Measurements from ENCODE around the gene EIF5B. TPM values are rescaled to one million over a fixed set of nuclear protein-coding genes. Genes with fewer than 3 reads are reported as not detected.

Gene EIF5B
- total RNA-seq, 1 donor from 2014 or later: 12.7 TPM

GRCh38 chr2:99404797-99405669 is 67.8 kb downstream of the EIF5B start:
- DNase-seq (ENCODE audit: low read depth in 2 of 2): no peak

GRCh38 chr2:99406137-99406536 is 68.9 kb downstream of the EIF5B start:
- DNase-seq (ENCODE audit: low read depth in 2 of 2): no peak

GRCh38 chr2:99410276-99410675 is 73.1 kb downstream of the EIF5B start:
- DNase-seq (ENCODE audit: low read depth in 2 of 2): no peak

- DNase-seq (ENCODE audit: low read depth in 2 of 2): no peak
Observed at GRCh38 chr2:99414566-99414965, 77.4 kb downstream of the EIF5B start.

GRCh38 chr2:99417396-99417795 is 80.2 kb downstream of the EIF5B start:
- no peak for DNase-seq (ENCODE audit: low read depth in 2 of 2)

- DNase-seq (ENCODE audit: low read depth in 2 of 2): no peak
Observed at GRCh38 chr2:99420031-99420430, 82.8 kb downstream of the EIF5B start.

- peak in 1 of 2 donors; percentile 54 for DNase-seq (ENCODE audit: low read depth in 2 of 2)
Observed at GRCh38 chr2:99420751-99421299, 83.6 kb downstream of the EIF5B start.

GRCh38 chr2:99421469-99421868 is 84.3 kb downstream of the EIF5B start:
- DNase-seq (ENCODE audit: low read depth in 2 of 2): peak in 1 of 2 donors; percentile 10

- no peak for DNase-seq (ENCODE audit: low read depth in 2 of 2)
Observed at GRCh38 chr2:99422599-99422998, 85.4 kb downstream of the EIF5B start.

GRCh38 chr2:99424371-99424770 is 87.2 kb downstream of the EIF5B start:
- no peak for DNase-seq (ENCODE audit: low read depth in 2 of 2)

GRCh38 chr2:99425022-99425421 is 87.8 kb downstream of the EIF5B start:
- peak in 1 of 2 donors; percentile 93 for DNase-seq (ENCODE audit: low read depth in 2 of 2)

GRCh38 chr2:99430614-99431291 is 93.6 kb downstream of the EIF5B start:
- DNase-seq (ENCODE audit: low read depth in 2 of 2): peak in 1 of 2 donors; percentile 1

- DNase-seq (ENCODE audit: low read depth in 2 of 2): peak in 1 of 2 donors; percentile 8
Observed at GRCh38 chr2:99431587-99432275, 94.5 kb downstream of the EIF5B start.

GRCh38 chr2:99433340-99433739 is 96.2 kb downstream of the EIF5B start:
- no peak for DNase-seq (ENCODE audit: low read depth in 2 of 2)

- no peak for DNase-seq (ENCODE audit: low read depth in 2 of 2)
Observed at GRCh38 chr2:99436874-99437273, 99.7 kb downstream of the EIF5B start.

- DNase-seq (ENCODE audit: low read depth in 2 of 2): no peak
Observed at GRCh38 chr2:99439971-99440505, 102.8 kb downstream of the EIF5B start.

- peak; percentile 56 to 66 for DNase-seq (ENCODE audit: low read depth in 2 of 2)
Observed at GRCh38 chr2:99442837-99443236, 105.6 kb downstream of the EIF5B start.

GRCh38 chr2:99444222-99444621 is 107.0 kb downstream of the EIF5B start:
- no peak for DNase-seq (ENCODE audit: low read depth in 2 of 2)

- no peak for DNase-seq (ENCODE audit: low read depth in 2 of 2)
Observed at GRCh38 chr2:99445065-99445464, 107.9 kb downstream of the EIF5B start.

- peak; percentile 38 to 81 for DNase-seq (ENCODE audit: low read depth in 2 of 2)
Observed at GRCh38 chr2:99448556-99448955, 111.4 kb downstream of the EIF5B start.

GRCh38 chr2:99450199-99450598 is 113.0 kb downstream of the EIF5B start:
- no peak for DNase-seq (ENCODE audit: low read depth in 2 of 2)
